Ovary (tissue), 9 donors: ENCODE results near the gene MAL. TPM values are rescaled to one million over a fixed set of nuclear protein-coding genes. Genes with fewer than 3 reads are reported as not detected.

Experiments used
- DNase-seq, 5 donors: peaks; one replicate each; pipeline ENCODE4 v3.0.0-alpha.2; 2019 to 2020
- H3K27ac ChIP-seq, 2 donors: fragments of 200-600 bp; one replicate each; pipeline versions ENCODE4 v1.5.1 to v1.8.0; 2019 to 2022
- H3K27me3 ChIP-seq: fragments of 200-600 bp; one replicate; pipeline ENCODE4 v1.8.0; 2022
- H3K36me3 ChIP-seq: fragments of 200-600 bp; sonication (generic); one replicate; pipeline ENCODE4 v1.5.1; 2019
- H3K4me1 ChIP-seq: one replicate; pipeline ENCODE4 v1.8.1; 2013; ENCODE audit warnings: mild to moderate bottlenecking, moderate library complexity; ENCODE audit not compliant: insufficient read depth
- H3K4me3 ChIP-seq: fragments of 200-600 bp; sonication (generic); one replicate; pipeline ENCODE4 v1.5.1; 2017
- H3K9me3 ChIP-seq, 2 donors: fragments of 200-600 bp in 1 of 2; sonication (generic) in 1 of 2; one replicate each; pipeline versions ENCODE4 v1.5.1 to v1.8.1; 2013 to 2019; ENCODE audit warnings: mild to moderate bottlenecking in 1 of 2, moderate library complexity in 1 of 2
- EP300 ChIP-seq: sonication (generic); formaldehyde crosslinking; IDR thresholded peaks from one replicate; pipeline ENCODE4 v1.6.1; 2017; ENCODE audit warnings: antibody characterized with exemption
- POLR2A ChIP-seq: fragments of 450-650 bp; IDR thresholded peaks from one replicate; pipeline ENCODE4 v1.6.1; 2017; ENCODE audit warnings: antibody characterized with exemption, mild to moderate bottlenecking, moderate library complexity
- WGBS, 3 donors: extraction: QIAGEN DNeasy Blood & Tissue Kit in 1 of 3; methylation state at CpG; one replicate each; pipeline versions ENCODE4 v1.1.5 to v1.1.7; 2013 to 2017; 5-methylcytosine and 5-hydroxymethylcytosine counted together
- intact Hi-C, 4 donors: fragments of 100-400 bp; cut with DNase I; formaldehyde crosslinking; loops; one replicate each; pipeline versions ENCODE4 v1.11.0 to v1.15.1; 2022 to 2023
- polyA plus RNA-seq, 2 donors: library from polyadenylated mRNA; stranded (reverse); fragments of 200-250 nt in 1 of 2; fragments of 350-450 nt in 1 of 2; fragmentation: Illumina TruSeq in 1 of 2; extraction: RNeasy Lipid Tissue Mini Kit (QIAGEN cat#74804) in 1 of 2; gene quantifications; one replicate each; pipeline ENCODE4 v1.2.3, GENCODE V29; 2013 to 2014
- total RNA-seq, 7 donors: library from RNA; depleted of rRNA in 2 of 7; stranded (reverse); fragments of >200 nt in 2 of 7; fragmentation: NEBNext Ultra II Directional in 3 of 7; extraction: Animal tissue kit (Norgen Biotek cat#: 25700) in 3 of 7; gene quantifications; one replicate each; pipeline versions ENCODE4 v1.1.0 to v1.2.4, GENCODE V29; 2016 to 2023
- TF ChIP-seq, protein P1 (sequence below), 3 donors: fragments of 450-650 bp in 2 of 3; fragments of 200-600 bp in 1 of 3; IDR thresholded peaks; one replicate each; pipeline versions ENCODE4 v1.5.1 to v1.8.0; 2016 to 2022; ENCODE audit warnings: antibody characterized with exemption in 3 of 3, mild to moderate bottlenecking in 1 of 3
- donor health status: DM: no; HTN: no; CAD: no; lungs with moderate emphysema.
- donor health status: DM: no; HTN: no; CAD: no.
- donor health status: Bipolar disorder and iron deficiency.
- donor health status: DM: yes; HTN: yes; CAD: no.
- donor health status: DM: no; HTN: no; CAD: no.
- donor health status: DM: yes; HTN: yes; CAD: no.

MAL gene
- total and polyA plus RNA-seq, 9 donors: 0.45 to 4.7 (median 1.6) TPM; not detected in 2

- Histone ChIP-seq H3K4me1 (no peaks in the 10 kb centered on the region), H3K9me3 (no peaks in the 10 kb centered on the region), H3K4me3 (no peak overlapping the region), H3K36me3 (no peaks in the 10 kb centered on the region), H3K27ac (no peak overlapping the region), H3K27me3 (no peaks in the 10 kb centered on the region)
- DNase-seq: no peak
- intact Hi-C loops: no loop called here
- WGBS, 3 donors: 1 to 4% (median 1%) methylated on average over 30 of the region's 30 CpGs
- TF ChIP-seq POLR2A (no peak), EP300 (no peak)
- TF ChIP-seq, protein P1, sequence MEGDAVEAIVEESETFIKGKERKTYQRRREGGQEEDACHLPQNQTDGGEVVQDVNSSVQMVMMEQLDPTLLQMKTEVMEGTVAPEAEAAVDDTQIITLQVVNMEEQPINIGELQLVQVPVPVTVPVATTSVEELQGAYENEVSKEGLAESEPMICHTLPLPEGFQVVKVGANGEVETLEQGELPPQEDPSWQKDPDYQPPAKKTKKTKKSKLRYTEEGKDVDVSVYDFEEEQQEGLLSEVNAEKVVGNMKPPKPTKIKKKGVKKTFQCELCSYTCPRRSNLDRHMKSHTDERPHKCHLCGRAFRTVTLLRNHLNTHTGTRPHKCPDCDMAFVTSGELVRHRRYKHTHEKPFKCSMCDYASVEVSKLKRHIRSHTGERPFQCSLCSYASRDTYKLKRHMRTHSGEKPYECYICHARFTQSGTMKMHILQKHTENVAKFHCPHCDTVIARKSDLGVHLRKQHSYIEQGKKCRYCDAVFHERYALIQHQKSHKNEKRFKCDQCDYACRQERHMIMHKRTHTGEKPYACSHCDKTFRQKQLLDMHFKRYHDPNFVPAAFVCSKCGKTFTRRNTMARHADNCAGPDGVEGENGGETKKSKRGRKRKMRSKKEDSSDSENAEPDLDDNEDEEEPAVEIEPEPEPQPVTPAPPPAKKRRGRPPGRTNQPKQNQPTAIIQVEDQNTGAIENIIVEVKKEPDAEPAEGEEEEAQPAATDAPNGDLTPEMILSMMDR (IDR thresholded peaks at IDR 0.05): no peak
These were observed 525 bp upstream of the MAL start for GRCh38 chr2:95024960-95025405.

GRCh38 chr2:95026471-95027368 lies 1.2 kb downstream of the MAL start:
- DNase-seq: no peak
- intact Hi-C loops: no loop called here
- TF ChIP-seq EP300 (no peak), POLR2A (no peak)
- TF ChIP-seq, protein P1 (IDR thresholded peaks at IDR 0.05): no peak
- Histone ChIP-seq H3K4me3 (no peak overlapping the region), H3K9me3 (no peaks in the 10 kb centered on the region), H3K27me3 (no peaks in the 10 kb centered on the region), H3K36me3 (no peaks in the 10 kb centered on the region), H3K27ac (no peak overlapping the region), H3K4me1 (no peaks in the 10 kb centered on the region)
- 4 to 9% (median 5%) methylated on average over 30 to 47 of the region's 47 CpGs for WGBS, 3 donors

- Histone ChIP-seq H3K4me1 (no peaks in the 10 kb centered on the region), H3K27me3 (no peaks in the 10 kb centered on the region)
These were observed 1.8 kb downstream of the MAL start for GRCh38 chr2:95027369-95027720.

GRCh38 chr2:95029898-95030341 lies 4.4 kb downstream of the MAL start:
- no peak overlapping the region for H3K4me3 ChIP-seq
- H3K36me3 ChIP-seq: no peaks in the 10 kb centered on the region
- no peak overlapping the region for H3K27ac ChIP-seq
- intact Hi-C loops: no loop called here
- H3K4me1 ChIP-seq: no peaks in the 10 kb centered on the region
- 83 to 88% (median 88%) methylated on average over 4 of the region's 4 CpGs for WGBS, 3 donors
- H3K27me3 ChIP-seq: no peaks in the 10 kb centered on the region
- H3K9me3 ChIP-seq: no peaks in the 10 kb centered on the region
- DNase-seq: no peak
- TF ChIP-seq, protein P1 (IDR thresholded peaks at IDR 0.05): no peak
- TF ChIP-seq POLR2A (no peak), EP300 (no peak)

More at GRCh38 chr2:95027369-95027720, 1.8 kb downstream of the MAL start:
- no peak for DNase-seq
- WGBS, 3 donors: 20 to 29% (median 26%) methylated on average over 9 of the region's 9 CpGs
- no peak overlapping the region for H3K4me3 ChIP-seq
- H3K9me3 ChIP-seq: no peaks in the 10 kb centered on the region
- intact Hi-C loops: no loop called here
- no peak overlapping the region for H3K27ac ChIP-seq
- TF ChIP-seq, protein P1 (IDR thresholded peaks at IDR 0.05): no peak
- TF ChIP-seq POLR2A: no peak
- TF ChIP-seq EP300: no peak
- H3K36me3 ChIP-seq: no peaks in the 10 kb centered on the region
